Measurements from ENCODE around the gene POLR1E. TPM values are rescaled to one million over a fixed set of nuclear protein-coding genes. Genes with fewer than 3 reads are reported as not detected.

POLR1E gene
- total and polyA plus RNA-seq, 10 of the 15 experiments (the other 5 are each of a cell fraction or from before 2014, with no cell fraction given), result 13.7 to 71.3 (median 50.4) TPM

DNA sequence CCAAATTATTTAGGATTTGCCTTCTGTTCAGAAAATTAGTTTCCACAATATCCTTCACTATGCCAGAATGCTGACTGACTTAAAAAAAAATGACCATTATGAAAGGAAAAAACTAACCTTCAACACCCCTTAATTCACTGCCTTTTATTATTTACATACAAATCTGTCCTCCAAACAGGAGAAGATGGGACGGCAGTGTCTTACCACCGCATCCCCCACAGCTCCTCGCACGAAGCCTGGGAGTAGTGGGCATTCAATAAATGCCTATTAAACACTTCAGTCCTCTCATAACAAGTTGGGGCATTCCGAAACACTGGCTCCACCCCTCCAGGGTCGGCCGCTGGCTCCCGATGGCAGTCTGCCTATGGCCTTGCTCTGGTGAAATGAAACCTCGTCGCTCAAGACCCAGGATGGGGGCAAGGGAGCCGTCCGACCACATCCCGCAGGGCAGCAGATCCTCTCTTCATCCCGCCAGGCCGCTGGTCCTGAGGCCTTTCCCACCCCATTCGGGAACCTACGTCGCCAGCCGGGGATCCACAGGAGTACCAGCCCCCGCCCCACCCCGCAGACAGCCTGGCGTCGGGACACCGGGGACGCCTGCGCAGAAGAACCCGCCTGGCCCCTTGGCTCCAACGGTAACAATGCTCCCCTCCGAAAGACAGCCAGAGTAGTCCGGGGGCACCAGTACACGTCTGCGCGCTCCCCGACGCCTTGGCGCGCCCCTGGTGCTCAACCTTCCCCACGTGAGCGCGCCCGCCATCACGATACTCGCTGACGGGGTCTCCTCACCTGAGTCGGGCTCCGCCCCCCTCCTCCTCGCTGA lies 21.1 kb upstream of the POLR1E start (continued):
- TF ChIP-seq, protein P1, sequence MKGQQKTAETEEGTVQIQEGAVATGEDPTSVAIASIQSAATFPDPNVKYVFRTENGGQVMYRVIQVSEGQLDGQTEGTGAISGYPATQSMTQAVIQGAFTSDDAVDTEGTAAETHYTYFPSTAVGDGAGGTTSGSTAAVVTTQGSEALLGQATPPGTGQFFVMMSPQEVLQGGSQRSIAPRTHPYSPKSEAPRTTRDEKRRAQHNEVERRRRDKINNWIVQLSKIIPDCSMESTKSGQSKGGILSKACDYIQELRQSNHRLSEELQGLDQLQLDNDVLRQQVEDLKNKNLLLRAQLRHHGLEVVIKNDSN (IDR thresholded peaks at IDR 0.05; ENCODE audit: borderline replicate concordance, extremely low read length, insufficient read depth, low read depth, low read length), result peak; percentile 60
- peak; percentile 84 for TF ChIP-seq LARP7 (IDR thresholded peaks at IDR 0.05)
- TF ChIP-seq, protein P2, sequence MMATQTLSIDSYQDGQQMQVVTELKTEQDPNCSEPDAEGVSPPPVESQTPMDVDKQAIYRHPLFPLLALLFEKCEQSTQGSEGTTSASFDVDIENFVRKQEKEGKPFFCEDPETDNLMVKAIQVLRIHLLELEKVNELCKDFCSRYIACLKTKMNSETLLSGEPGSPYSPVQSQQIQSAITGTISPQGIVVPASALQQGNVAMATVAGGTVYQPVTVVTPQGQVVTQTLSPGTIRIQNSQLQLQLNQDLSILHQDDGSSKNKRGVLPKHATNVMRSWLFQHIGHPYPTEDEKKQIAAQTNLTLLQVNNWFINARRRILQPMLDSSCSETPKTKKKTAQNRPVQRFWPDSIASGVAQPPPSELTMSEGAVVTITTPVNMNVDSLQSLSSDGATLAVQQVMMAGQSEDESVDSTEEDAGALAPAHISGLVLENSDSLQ (IDR thresholded peaks at IDR 0.05), result no peak
- TF ChIP-seq, protein P3, sequence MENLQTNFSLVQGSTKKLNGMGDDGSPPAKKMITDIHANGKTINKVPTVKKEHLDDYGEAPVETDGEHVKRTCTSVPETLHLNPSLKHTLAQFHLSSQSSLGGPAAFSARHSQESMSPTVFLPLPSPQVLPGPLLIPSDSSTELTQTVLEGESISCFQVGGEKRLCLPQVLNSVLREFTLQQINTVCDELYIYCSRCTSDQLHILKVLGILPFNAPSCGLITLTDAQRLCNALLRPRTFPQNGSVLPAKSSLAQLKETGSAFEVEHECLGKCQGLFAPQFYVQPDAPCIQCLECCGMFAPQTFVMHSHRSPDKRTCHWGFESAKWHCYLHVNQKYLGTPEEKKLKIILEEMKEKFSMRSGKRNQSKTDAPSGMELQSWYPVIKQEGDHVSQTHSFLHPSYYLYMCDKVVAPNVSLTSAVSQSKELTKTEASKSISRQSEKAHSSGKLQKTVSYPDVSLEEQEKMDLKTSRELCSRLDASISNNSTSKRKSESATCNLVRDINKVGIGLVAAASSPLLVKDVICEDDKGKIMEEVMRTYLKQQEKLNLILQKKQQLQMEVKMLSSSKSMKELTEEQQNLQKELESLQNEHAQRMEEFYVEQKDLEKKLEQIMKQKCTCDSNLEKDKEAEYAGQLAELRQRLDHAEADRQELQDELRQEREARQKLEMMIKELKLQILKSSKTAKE (IDR thresholded peaks at IDR 0.05; ENCODE audit: low read depth, poor library complexity, severe bottlenecking), result no peak
- TF ChIP-seq, protein P4, sequence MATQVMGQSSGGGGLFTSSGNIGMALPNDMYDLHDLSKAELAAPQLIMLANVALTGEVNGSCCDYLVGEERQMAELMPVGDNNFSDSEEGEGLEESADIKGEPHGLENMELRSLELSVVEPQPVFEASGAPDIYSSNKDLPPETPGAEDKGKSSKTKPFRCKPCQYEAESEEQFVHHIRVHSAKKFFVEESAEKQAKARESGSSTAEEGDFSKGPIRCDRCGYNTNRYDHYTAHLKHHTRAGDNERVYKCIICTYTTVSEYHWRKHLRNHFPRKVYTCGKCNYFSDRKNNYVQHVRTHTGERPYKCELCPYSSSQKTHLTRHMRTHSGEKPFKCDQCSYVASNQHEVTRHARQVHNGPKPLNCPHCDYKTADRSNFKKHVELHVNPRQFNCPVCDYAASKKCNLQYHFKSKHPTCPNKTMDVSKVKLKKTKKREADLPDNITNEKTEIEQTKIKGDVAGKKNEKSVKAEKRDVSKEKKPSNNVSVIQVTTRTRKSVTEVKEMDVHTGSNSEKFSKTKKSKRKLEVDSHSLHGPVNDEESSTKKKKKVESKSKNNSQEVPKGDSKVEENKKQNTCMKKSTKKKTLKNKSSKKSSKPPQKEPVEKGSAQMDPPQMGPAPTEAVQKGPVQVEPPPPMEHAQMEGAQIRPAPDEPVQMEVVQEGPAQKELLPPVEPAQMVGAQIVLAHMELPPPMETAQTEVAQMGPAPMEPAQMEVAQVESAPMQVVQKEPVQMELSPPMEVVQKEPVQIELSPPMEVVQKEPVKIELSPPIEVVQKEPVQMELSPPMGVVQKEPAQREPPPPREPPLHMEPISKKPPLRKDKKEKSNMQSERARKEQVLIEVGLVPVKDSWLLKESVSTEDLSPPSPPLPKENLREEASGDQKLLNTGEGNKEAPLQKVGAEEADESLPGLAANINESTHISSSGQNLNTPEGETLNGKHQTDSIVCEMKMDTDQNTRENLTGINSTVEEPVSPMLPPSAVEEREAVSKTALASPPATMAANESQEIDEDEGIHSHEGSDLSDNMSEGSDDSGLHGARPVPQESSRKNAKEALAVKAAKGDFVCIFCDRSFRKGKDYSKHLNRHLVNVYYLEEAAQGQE (IDR thresholded peaks at IDR 0.05; ENCODE audit: low read depth, low read length), result no peak
- TF ChIP-seq, protein P5, sequence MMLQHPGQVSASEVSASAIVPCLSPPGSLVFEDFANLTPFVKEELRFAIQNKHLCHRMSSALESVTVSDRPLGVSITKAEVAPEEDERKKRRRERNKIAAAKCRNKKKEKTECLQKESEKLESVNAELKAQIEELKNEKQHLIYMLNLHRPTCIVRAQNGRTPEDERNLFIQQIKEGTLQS (IDR thresholded peaks at IDR 0.05; ENCODE audit: borderline replicate concordance, extremely low read depth, low read depth, low read length), result no peak
- no peak for TF ChIP-seq CHD4 (IDR thresholded peaks at IDR 0.05)
- TF ChIP-seq CBX3 (IDR thresholded peaks at IDR 0.05; ENCODE audit: borderline replicate concordance, low read depth), result no peak
- TF ChIP-seq PAX5 (IDR thresholded peaks at IDR 0.05; ENCODE audit: borderline replicate concordance, low read depth, low read length), result 0 out of 2 replicates have a peak, but pooled peaks have one; percentile 14
- no peak for TF ChIP-seq TCF3 (IDR thresholded peaks at IDR 0.05; ENCODE audit: borderline replicate concordance, insufficient read depth, low read depth, low read length)
- TF ChIP-seq, protein P6, sequence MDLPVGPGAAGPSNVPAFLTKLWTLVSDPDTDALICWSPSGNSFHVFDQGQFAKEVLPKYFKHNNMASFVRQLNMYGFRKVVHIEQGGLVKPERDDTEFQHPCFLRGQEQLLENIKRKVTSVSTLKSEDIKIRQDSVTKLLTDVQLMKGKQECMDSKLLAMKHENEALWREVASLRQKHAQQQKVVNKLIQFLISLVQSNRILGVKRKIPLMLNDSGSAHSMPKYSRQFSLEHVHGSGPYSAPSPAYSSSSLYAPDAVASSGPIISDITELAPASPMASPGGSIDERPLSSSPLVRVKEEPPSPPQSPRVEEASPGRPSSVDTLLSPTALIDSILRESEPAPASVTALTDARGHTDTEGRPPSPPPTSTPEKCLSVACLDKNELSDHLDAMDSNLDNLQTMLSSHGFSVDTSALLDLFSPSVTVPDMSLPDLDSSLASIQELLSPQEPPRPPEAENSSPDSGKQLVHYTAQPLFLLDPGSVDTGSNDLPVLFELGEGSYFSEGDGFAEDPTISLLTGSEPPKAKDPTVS (IDR thresholded peaks at IDR 0.05; ENCODE audit: low read depth, low read length), result no peak
- TF ChIP-seq, protein P7, sequence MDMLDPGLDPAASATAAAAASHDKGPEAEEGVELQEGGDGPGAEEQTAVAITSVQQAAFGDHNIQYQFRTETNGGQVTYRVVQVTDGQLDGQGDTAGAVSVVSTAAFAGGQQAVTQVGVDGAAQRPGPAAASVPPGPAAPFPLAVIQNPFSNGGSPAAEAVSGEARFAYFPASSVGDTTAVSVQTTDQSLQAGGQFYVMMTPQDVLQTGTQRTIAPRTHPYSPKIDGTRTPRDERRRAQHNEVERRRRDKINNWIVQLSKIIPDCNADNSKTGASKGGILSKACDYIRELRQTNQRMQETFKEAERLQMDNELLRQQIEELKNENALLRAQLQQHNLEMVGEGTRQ (IDR thresholded peaks at IDR 0.05; ENCODE audit: borderline replicate concordance, low read depth, low read length), result no peak; the same call in 1 of the 2 replicates
- peak; percentile 89 for TF ChIP-seq POLR2A (IDR thresholded peaks at IDR 0.05; ENCODE audit: low read depth, low read length)
- TF ChIP-seq, protein P8, sequence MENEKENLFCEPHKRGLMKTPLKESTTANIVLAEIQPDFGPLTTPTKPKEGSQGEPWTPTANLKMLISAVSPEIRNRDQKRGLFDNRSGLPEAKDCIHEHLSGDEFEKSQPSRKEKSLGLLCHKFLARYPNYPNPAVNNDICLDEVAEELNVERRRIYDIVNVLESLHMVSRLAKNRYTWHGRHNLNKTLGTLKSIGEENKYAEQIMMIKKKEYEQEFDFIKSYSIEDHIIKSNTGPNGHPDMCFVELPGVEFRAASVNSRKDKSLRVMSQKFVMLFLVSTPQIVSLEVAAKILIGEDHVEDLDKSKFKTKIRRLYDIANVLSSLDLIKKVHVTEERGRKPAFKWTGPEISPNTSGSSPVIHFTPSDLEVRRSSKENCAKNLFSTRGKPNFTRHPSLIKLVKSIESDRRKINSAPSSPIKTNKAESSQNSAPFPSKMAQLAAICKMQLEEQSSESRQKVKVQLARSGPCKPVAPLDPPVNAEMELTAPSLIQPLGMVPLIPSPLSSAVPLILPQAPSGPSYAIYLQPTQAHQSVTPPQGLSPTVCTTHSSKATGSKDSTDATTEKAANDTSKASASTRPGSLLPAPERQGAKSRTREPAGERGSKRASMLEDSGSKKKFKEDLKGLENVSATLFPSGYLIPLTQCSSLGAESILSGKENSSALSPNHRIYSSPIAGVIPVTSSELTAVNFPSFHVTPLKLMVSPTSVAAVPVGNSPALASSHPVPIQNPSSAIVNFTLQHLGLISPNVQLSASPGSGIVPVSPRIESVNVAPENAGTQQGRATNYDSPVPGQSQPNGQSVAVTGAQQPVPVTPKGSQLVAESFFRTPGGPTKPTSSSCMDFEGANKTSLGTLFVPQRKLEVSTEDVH (IDR thresholded peaks at IDR 0.05; ENCODE audit: low read depth, partially characterized antibody), result no peak

Data from GM12878 (cell line).